HepG2 (cell line): Measurements from ENCODE around the gene TNPO3. TPM values are rescaled to one million over a fixed set of nuclear protein-coding genes. Genes with fewer than 3 reads are reported as not detected.

Source experiments
- SMYD3 ChIP-seq: sonication (generic); formaldehyde crosslinking; IDR thresholded peaks from 2 replicates; pipeline ENCODE4 v1.8.1; 2023; ENCODE audit warnings: mild to moderate bottlenecking, missing genetic modification reagents
- TRIM22 ChIP-seq: fragments of 450-650 bp; IDR thresholded peaks from 2 replicates; pipeline ENCODE4 v1.6.1; 2017
- ZNF280D ChIP-seq: sonication (generic); formaldehyde crosslinking; IDR thresholded peaks from 2 replicates; pipeline ENCODE4 v1.5.1; 2020; ENCODE audit warnings: mild to moderate bottlenecking, missing genetic modification reagents
- polyA plus RNA-seq, 8 experiments: library from polyadenylated mRNA; depleted of rRNA in 3 of 8; stranded (reverse) in 7 of 8; unstranded in 1 of 8; fragments of >200 nt; fragmentation: Illumina TruSeq in 4 of 8; extraction: Trizol in 4 of 8; gene quantifications; 2 replicates each; pipeline versions ENCODE4 v1.2.1 to v1.2.3, GENCODE V29; 2011 to 2016; ENCODE audit warnings: low read depth in 4 of 8, missing spikeins in 1 of 8, mixed read lengths in 1 of 8; ENCODE audit not compliant: insufficient read depth in 1 of 8
- total RNA-seq, 5 experiments: library from RNA; depleted of rRNA; stranded (reverse); fragments of >200 nt; fragmentation: Illumina TruSeq; extraction: Trizol; gene quantifications; 2 replicates each; pipeline ENCODE4 v1.2.3, GENCODE V29; 2016; ENCODE audit warnings: low read depth in 1 of 5
- TF ChIP-seq, protein P1 (sequence below): sonication (generic); formaldehyde crosslinking; IDR thresholded peaks from one replicate; pipeline ENCODE4 v1.5.1; 2020; ENCODE audit warnings: mild to moderate bottlenecking, missing genetic modification reagents; ENCODE audit errors: not compliant biosample characterization

TNPO3 gene
- total and polyA plus RNA-seq, 2 of the 13 experiments (the other 11 are each of a cell fraction or from before 2014, with no cell fraction given), result 23.8 to 44.6 TPM

DNA sequence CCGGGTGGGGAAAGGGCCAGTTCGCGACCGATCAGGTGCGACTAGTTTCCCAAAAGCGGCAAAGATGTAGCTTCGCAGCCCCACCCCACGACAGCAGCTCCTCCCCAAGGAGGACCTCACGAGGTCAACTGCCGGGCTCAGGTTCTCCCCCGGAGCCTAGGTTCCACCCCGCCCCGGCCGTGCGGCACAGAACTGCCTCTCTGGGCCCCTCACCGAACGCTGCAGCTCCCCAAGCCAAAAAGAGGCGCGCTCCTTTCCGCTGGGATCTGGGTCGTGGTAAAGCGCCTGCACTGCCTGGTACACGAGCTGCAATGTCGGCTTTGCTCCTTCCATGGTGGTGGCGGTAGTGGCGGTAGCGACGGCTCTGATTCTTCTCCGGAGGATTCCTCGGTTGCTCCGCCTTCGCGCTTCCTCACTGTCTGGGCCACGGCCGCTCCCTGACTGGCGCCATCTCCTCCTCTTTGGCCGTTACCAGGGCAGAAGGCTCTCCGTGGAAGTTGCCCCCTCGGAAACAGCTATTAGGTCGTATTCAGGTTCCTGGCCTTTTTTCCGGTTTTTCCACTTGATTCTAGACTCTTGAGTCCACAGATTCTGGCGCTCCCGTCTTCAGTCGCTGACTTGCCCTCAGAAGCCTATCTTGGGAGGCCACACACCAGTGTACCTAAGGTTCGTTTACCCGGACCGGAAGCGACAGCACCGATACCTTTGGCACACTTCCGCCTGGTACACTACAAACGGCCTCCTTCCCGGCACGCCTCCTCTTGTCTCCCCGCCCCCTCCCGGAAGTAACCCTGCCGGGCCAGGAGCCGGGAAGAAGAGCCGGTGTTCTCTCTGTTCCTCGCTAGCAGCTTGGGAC lies at the start of gene TNPO3 (continued):
- TF ChIP-seq, protein P1, sequence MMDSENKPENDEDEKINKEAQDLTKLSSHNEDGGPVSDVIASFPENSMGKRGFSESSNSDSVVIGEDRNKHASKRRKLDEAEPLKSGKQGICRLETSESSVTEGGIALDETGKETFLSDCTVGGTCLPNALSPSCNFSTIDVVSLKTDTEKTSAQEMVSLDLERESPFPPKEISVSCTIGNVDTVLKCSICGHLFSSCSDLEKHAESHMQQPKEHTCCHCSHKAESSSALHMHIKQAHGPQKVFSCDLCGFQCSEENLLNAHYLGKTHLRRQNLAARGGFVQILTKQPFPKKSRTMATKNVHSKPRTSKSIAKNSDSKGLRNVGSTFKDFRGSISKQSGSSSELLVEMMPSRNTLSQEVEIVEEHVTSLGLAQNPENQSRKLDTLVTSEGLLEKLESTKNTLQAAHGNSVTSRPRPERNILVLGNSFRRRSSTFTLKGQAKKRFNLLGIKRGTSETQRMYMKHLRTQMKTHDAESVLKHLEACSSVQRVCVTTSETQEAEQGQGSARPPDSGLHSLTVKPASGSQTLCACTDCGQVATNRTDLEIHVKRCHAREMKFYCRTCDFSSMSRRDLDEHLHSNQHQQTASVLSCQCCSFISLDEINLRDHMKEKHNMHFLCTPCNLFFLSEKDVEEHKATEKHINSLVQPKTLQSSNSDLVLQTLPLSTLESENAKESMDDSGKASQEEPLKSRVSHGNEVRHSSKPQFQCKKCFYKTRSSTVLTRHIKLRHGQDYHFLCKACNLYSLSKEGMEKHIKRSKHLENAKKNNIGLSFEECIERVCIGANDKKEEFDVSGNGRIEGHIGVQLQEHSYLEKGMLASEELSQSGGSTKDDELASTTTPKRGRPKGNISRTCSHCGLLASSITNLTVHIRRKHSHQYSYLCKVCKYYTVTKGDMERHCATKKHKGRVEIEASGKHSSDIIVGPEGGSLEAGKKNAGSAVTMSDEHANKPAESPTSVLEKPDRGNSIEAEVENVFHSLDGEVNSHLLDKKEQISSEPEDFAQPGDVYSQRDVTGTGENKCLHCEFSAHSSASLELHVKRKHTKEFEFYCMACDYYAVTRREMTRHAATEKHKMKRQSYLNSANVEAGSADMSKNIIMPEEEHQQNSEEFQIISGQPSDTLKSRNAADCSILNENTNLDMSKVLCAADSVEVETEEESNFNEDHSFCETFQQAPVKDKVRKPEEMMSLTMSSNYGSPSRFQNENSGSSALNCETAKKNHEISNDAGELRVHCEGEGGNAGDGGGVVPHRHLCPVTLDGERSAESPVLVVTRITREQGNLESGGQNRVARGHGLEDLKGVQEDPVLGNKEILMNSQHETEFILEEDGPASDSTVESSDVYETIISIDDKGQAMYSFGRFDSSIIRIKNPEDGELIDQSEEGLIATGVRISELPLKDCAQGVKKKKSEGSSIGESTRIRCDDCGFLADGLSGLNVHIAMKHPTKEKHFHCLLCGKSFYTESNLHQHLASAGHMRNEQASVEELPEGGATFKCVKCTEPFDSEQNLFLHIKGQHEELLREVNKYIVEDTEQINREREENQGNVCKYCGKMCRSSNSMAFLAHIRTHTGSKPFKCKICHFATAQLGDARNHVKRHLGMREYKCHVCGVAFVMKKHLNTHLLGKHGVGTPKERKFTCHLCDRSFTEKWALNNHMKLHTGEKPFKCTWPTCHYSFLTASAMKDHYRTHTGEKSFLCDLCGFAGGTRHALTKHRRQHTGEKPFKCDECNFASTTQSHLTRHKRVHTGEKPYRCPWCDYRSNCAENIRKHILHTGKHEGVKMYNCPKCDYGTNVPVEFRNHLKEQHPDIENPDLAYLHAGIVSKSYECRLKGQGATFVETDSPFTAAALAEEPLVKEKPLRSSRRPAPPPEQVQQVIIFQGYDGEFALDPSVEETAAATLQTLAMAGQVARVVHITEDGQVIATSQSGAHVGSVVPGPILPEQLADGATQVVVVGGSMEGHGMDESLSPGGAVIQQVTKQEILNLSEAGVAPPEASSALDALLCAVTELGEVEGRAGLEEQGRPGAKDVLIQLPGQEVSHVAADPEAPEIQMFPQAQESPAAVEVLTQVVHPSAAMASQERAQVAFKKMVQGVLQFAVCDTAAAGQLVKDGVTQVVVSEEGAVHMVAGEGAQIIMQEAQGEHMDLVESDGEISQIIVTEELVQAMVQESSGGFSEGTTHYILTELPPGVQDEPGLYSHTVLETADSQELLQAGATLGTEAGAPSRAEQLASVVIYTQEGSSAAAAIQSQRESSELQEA (CRISPR knock-in tag), result peak; percentile 41
- TF ChIP-seq SMYD3, result no peak
- no peak; the same call in 1 of the 2 replicates for TF ChIP-seq ZNF280D (CRISPR knock-in tag)
- TF ChIP-seq TRIM22, result no peak
